Naive thymus-derived CD4-positive, alpha-beta T cell (primary cell): Measurements from ENCODE around the gene TMIGD2. TPM values are rescaled to one million over a fixed set of nuclear protein-coding genes. Genes with fewer than 3 reads are reported as not detected.

Experiments used
- ATAC-seq: fragments of 150-1000 bp; cut with Tn5 transposase; 2 replicates; pipeline ENCODE4 v1.10.0; 2021; ENCODE audit warnings: mild to moderate bottlenecking, moderate library complexity
- CTCF ChIA-PET: fragments of 350-600 bp; sonication (Branson Sonifier 250); formaldehyde crosslinking; loops from one replicate; lab custom pipeline; 2021; ENCODE audit warnings: antibody characterized with exemption; lab: Charles Lee
- POLR2A ChIA-PET: fragments of 350-600 bp; sonication (Branson Sonifier 250); formaldehyde crosslinking; loops from one replicate; lab custom pipeline; 2021; ENCODE audit warnings: antibody characterized with exemption, inconsistent platforms; lab: Charles Lee
- DNase-seq, 9 donors: peaks; one replicate each; pipeline versions ENCODE4 v3.0.0 to v3.0.0-alpha.2; 2020 to 2022; ENCODE audit warnings: mixed read lengths in 1 of 9
- H3K27ac ChIP-seq: one replicate; pipeline ENCODE4 v1.7.0; 2013; ENCODE audit warnings: mild to moderate bottlenecking, low read depth, low read length, moderate library complexity
- H3K27me3 ChIP-seq, 2 donors: one replicate each; pipeline ENCODE4 v1.7.0; 2013; ENCODE audit warnings: low read length in 2 of 2, mild to moderate bottlenecking in 2 of 2, moderate library complexity in 2 of 2; ENCODE audit not compliant: control insufficient read depth in 2 of 2, insufficient read depth in 2 of 2
- H3K36me3 ChIP-seq, 3 experiments: 1 replicate in 2 of 3; 2 replicates in 1 of 3; pipeline ENCODE4 v1.7.0; 2013; ENCODE audit warnings: low read length in 3 of 3, mild to moderate bottlenecking in 3 of 3, moderate library complexity in 1 of 3; ENCODE audit not compliant: insufficient read depth in 3 of 3, control insufficient read depth in 2 of 3
- H3K4me1 ChIP-seq, 2 donors: one replicate each; pipeline ENCODE4 v1.7.0; 2013; ENCODE audit warnings: low read length in 2 of 2, mild to moderate bottlenecking in 2 of 2, moderate library complexity in 1 of 2; ENCODE audit not compliant: control insufficient read depth in 2 of 2, insufficient read depth in 2 of 2
- H3K4me3 ChIP-seq: 2 replicates; pipeline ENCODE4 v1.7.0; 2013; ENCODE audit warnings: mild to moderate bottlenecking, low read length
- H3K9me3 ChIP-seq, 3 experiments: 1 replicate in 2 of 3; 2 replicates in 1 of 3; pipeline ENCODE4 v1.7.0; 2013; ENCODE audit warnings: low read length in 3 of 3; ENCODE audit not compliant: control insufficient read depth in 2 of 3
- H3K27ac Mint-ChIP-seq, 9 donors: one replicate each; pipeline ENCODE4 v1.8.0; 2020 to 2022; ENCODE audit warnings: mixed read lengths in 9 of 9, mild to moderate bottlenecking in 8 of 9, moderate library complexity in 5 of 9, inconsistent platforms in 2 of 9
- H3K27me3 Mint-ChIP-seq, 5 donors: one replicate each; pipeline ENCODE4 v1.8.0; 2021 to 2022; ENCODE audit warnings: mixed read lengths in 5 of 5, mild to moderate bottlenecking in 1 of 5
- H3K36me3 Mint-ChIP-seq, 5 donors: one replicate each; pipeline ENCODE4 v1.8.0; 2020 to 2022; ENCODE audit warnings: mixed read lengths in 5 of 5, mild to moderate bottlenecking in 3 of 5, inconsistent platforms in 1 of 5
- H3K4me1 Mint-ChIP-seq, 7 donors: one replicate each; pipeline ENCODE4 v1.8.0; 2020 to 2022; ENCODE audit warnings: mixed read lengths in 7 of 7, mild to moderate bottlenecking in 3 of 7, inconsistent platforms in 1 of 7
- H3K4me3 Mint-ChIP-seq, 10 donors: one replicate each; pipeline ENCODE4 v1.8.0; 2020 to 2022; ENCODE audit warnings: mild to moderate bottlenecking in 10 of 10, mixed read lengths in 10 of 10, moderate library complexity in 6 of 10, inconsistent platforms in 2 of 10
- H3K9me3 Mint-ChIP-seq, 11 donors: one replicate each; pipeline ENCODE4 v1.8.0; 2020 to 2022; ENCODE audit warnings: mixed read lengths in 11 of 11, mild to moderate bottlenecking in 4 of 11, inconsistent platforms in 1 of 11, moderate library complexity in 1 of 11
- intact Hi-C, 2 donors: fragments of 100-400 bp; cut with micrococcal nuclease; formaldehyde crosslinking; loops; one replicate each; pipeline ENCODE4 v1.15.1; 2023
- polyA plus RNA-seq, 2 donors: library from polyadenylated mRNA; unstranded; fragments of 300-500 nt; fragmentation: Illumina TruSeq; gene quantifications; one replicate each; pipeline ENCODE4 v1.2.3, GENCODE V29; 2021
- total RNA-seq, 6 experiments: library from RNA in 5 of 6; stranded (reverse) in 5 of 6; gene quantifications; 1 replicate in 5 of 6; 2 replicates in 1 of 6; pipeline ENCODE4 v1.2.3 and lab custom pipeline; 2021 to 2026

TMIGD2 gene
- total and polyA plus RNA-seq, 7 experiments from 2014 or later: 22.3 to 107 (median 48.2) TPM

GRCh38 chr19:4345342-4346019 lies 43.3 kb upstream of the TMIGD2 start:
- H3K27me3 Mint-ChIP-seq: peaks cover 0 to 2% (median 0%) of the 10 kb centered on the region in 5 donors

GRCh38 chr19:4343370-4344307 lies 41.5 kb upstream of the TMIGD2 start, which contains the start of gene MPND:
TSS of gene MPND (plus strand) at chr19:4343562. CDS start at chr19:4343594, 32 bp downstream.
- no peaks in the 10 kb centered on the region for H3K27me3 ChIP-seq
- peaks cover 0 to 4% (median 3%) of the 10 kb centered on the region in 5 donors for H3K36me3 Mint-ChIP-seq
- intact Hi-C loops: loop anchor here (1.0 to 5.0 kb wide), 12 partner anchors 25 to 1339 kb away; partner anchors contain the start of genes SH3GL1 (in 2 of the 2), TMIGD2 (in 2 of the 2), ANKRD24 (in 1 of the 2) and FSD1 (in 1 of the 2)

More at GRCh38 chr19:4345342-4346019, 43.3 kb upstream of the TMIGD2 start:
- ChIA-PET CTCF (interaction anchor here (0.6 to 1.0 kb wide), 3 partner anchors 24 to 79 kb away, joined by 3 to 6 read pairs (median 4); no protein-coding TSS in a partner anchor), POLR2A (interaction anchor here (0.5 to 4.9 kb wide), 3 partner anchors 11 to 42 kb away, joined by 3 to 29 read pairs (median 3); partner anchors contain the start of genes FSD1 and TMIGD2)
- intact Hi-C loops: no loop called here
- peaks cover 8 to 13% of the 10 kb centered on the region in 2 donors for H3K4me1 ChIP-seq
- H3K9me3 ChIP-seq: no peaks in the 10 kb centered on the region
- no peaks in the 10 kb centered on the region for H3K27me3 ChIP-seq
- Mint-ChIP-seq H3K4me3 (peak overlapping the region in 9 of 10 donors; percentile 33 to 92 (median 69)), H3K9me3 (peaks cover 0 to 4% (median 0%) of the 10 kb centered on the region in 11 donors), H3K4me1 (peaks cover 12 to 29% (median 16%) of the 10 kb centered on the region in 7 donors), H3K27ac (peak overlapping the region in 2 of 9 donors; percentile 32 to 46), H3K36me3 (peaks cover 0 to 4% (median 3%) of the 10 kb centered on the region in 5 donors)
- ATAC-seq (no peak), DNase-seq (no peak)
- peaks cover 0 to 9% (median 0%) of the 10 kb centered on the region in 3 experiments for H3K36me3 ChIP-seq
- H3K27ac ChIP-seq: no peak overlapping the region
- H3K4me3 ChIP-seq: no peak overlapping the region

GRCh38 chr19:4342615-4343369 lies 40.6 kb upstream of the TMIGD2 start:
- Mint-ChIP-seq H3K9me3 (peaks cover 0 to 4% (median 0%) of the 10 kb centered on the region in 11 donors), H3K36me3 (peaks cover 0 to 4% (median 3%) of the 10 kb centered on the region in 5 donors), H3K27me3 (peaks cover 0 to 2% (median 0%) of the 10 kb centered on the region in 5 donors), H3K4me3 (peak overlapping the region; percentile 88 to 95 (median 92)), H3K4me1 (peaks cover 20 to 46% (median 30%) of the 10 kb centered on the region in 7 donors), H3K27ac (peak overlapping the region; percentile 86 to 97 (median 94))
- peak overlapping the region; percentile 100 for H3K4me3 ChIP-seq
- H3K27me3 ChIP-seq: no peaks in the 10 kb centered on the region
- peaks cover 0 to 5% (median 0%) of the 10 kb centered on the region in 3 experiments for H3K36me3 ChIP-seq
- DNase-seq (peak; percentile 73 to 98 (median 97)), ATAC-seq (peak; percentile 88)
- no peaks in the 10 kb centered on the region for H3K9me3 ChIP-seq
- H3K27ac ChIP-seq: peak overlapping the region; percentile 81
- intact Hi-C loops: loop anchor here (1.0 to 5.0 kb wide), 13 partner anchors 14 to 1340 kb away; partner anchors contain the start of genes SH3GL1 (in 2 of the 2), TMIGD2 (in 2 of the 2), YJU2 (in 2 of the 2) and ANKRD24 (in 1 of the 2)
- CTCF ChIA-PET: interaction anchor here (0.9 to 2.4 kb wide), 7 partner anchors 10 to 96 kb away, joined by 3 to 8 read pairs (median 4); partner anchors contain the start of gene YJU2
- POLR2A ChIA-PET: interaction anchor here (0.8 to 4.9 kb wide), 20 partner anchors 9 to 580 kb away, joined by 3 to 29 read pairs (median 6); partner anchors contain the start of genes CHAF1A, FSD1, HDGFL2 and SH3GL1
- peaks cover 8 to 20% of the 10 kb centered on the region in 2 donors for H3K4me1 ChIP-seq

More at GRCh38 chr19:4343370-4344307, 41.5 kb upstream of the TMIGD2 start, which contains the start of gene MPND:
- ATAC-seq (peak; percentile 81), DNase-seq (peak; percentile 88 to 99 (median 93))
- peaks cover 0 to 2% (median 0%) of the 10 kb centered on the region in 5 donors for H3K27me3 Mint-ChIP-seq
- H3K9me3 ChIP-seq: no peaks in the 10 kb centered on the region
- H3K36me3 ChIP-seq: peaks cover 0 to 5% (median 0%) of the 10 kb centered on the region in 3 experiments
- peaks cover 0 to 4% (median 0%) of the 10 kb centered on the region in 11 donors for H3K9me3 Mint-ChIP-seq
- peak within 1 kb of the TSS; percentile 88 to 95 (median 92) for H3K4me3 Mint-ChIP-seq
- peak within 1 kb of the TSS; percentile 81 for H3K27ac ChIP-seq
- POLR2A ChIA-PET: interaction anchor here (0.7 to 4.9 kb wide), 21 partner anchors 9 to 581 kb away, joined by 3 to 29 read pairs (median 6); partner anchors contain the start of genes CHAF1A, FSD1, HDGFL2 and SH3GL1
- peaks cover 8 to 16% of the 10 kb centered on the region in 2 donors for H3K4me1 ChIP-seq
- peaks cover 13 to 38% (median 22%) of the 10 kb centered on the region in 7 donors for H3K4me1 Mint-ChIP-seq
- H3K27ac Mint-ChIP-seq: peak within 1 kb of the TSS; percentile 86 to 97 (median 94)
- CTCF ChIA-PET: interaction anchor here (0.9 to 2.4 kb wide), 6 partner anchors 9 to 77 kb away, joined by 3 to 15 read pairs (median 4); no protein-coding TSS in a partner anchor
- peak within 1 kb of the TSS; percentile 100 for H3K4me3 ChIP-seq

- Mint-ChIP-seq H3K36me3 (peaks cover 0 to 4% (median 3%) of the 10 kb centered on the region in 5 donors), H3K4me1 (peaks cover 21 to 48% (median 32%) of the 10 kb centered on the region in 7 donors), H3K27me3 (peaks cover 0 to 2% (median 0%) of the 10 kb centered on the region in 5 donors), H3K9me3 (peaks cover 0 to 4% (median 0%) of the 10 kb centered on the region in 11 donors), H3K27ac (peak overlapping the region; percentile 86 to 97 (median 94)), H3K4me3 (peak overlapping the region; percentile 88 to 95 (median 92))
- DNase-seq (no peak), ATAC-seq (no peak)
- ChIA-PET CTCF (interaction anchor here (1.0 to 2.4 kb wide), 4 partner anchors 10 to 95 kb away, joined by 3 to 8 read pairs (median 6); partner anchors contain the start of gene YJU2), POLR2A (interaction anchor here (0.8 to 4.9 kb wide), 16 partner anchors 9 to 579 kb away, joined by 3 to 29 read pairs (median 6); partner anchors contain the start of genes CHAF1A, FSD1, HDGFL2 and SH3GL1)
- Histone ChIP-seq H3K27me3 (no peaks in the 10 kb centered on the region), H3K9me3 (no peaks in the 10 kb centered on the region), H3K27ac (peak overlapping the region; percentile 81), H3K4me3 (peak overlapping the region; percentile 100), H3K36me3 (peaks cover 0 to 5% (median 0%) of the 10 kb centered on the region in 3 experiments), H3K4me1 (peaks cover 8 to 21% of the 10 kb centered on the region in 2 donors)
- intact Hi-C loops: loop anchor here (1.0 to 5.0 kb wide), 8 partner anchors 14 to 1340 kb away; partner anchors contain the start of genes ANKRD24 (in 1 of the 2), FSD1 (in 1 of the 2), HSD11B1L (in 1 of the 2) and MICOS13 (in 1 of the 2)
These were observed 40.1 kb upstream of the TMIGD2 start for GRCh38 chr19:4342314-4342614.
